Measurements from ENCODE around the gene MAPKAP1.

- TF ChIP-seq, protein P1, sequence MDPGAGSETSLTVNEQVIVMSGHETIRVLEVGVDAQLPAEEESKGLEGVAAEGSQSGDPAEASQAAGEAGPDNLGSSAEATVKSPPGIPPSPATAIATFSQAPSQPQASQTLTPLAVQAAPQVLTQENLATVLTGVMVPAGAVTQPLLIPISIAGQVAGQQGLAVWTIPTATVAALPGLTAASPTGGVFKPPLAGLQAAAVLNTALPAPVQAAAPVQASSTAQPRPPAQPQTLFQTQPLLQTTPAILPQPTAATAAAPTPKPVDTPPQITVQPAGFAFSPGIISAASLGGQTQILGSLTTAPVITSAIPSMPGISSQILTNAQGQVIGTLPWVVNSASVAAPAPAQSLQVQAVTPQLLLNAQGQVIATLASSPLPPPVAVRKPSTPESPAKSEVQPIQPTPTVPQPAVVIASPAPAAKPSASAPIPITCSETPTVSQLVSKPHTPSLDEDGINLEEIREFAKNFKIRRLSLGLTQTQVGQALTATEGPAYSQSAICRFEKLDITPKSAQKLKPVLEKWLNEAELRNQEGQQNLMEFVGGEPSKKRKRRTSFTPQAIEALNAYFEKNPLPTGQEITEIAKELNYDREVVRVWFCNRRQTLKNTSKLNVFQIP (CRISPR knock-in tag; IDR thresholded peaks at IDR 0.05; ENCODE audit: borderline replicate concordance, low read depth) = no peak
- TF ChIP-seq CSDC2 (CRISPR knock-in tag; IDR thresholded peaks at IDR 0.05) (peak; percentile 75; the same call in 1 of the 2 replicates), ARNTL (CRISPR knock-in tag; IDR thresholded peaks at IDR 0.05; ENCODE audit: borderline replicate concordance, low read depth) (no peak), ZNF70 (CRISPR knock-in tag; IDR thresholded peaks at IDR 0.05) (no peak), ZFP30 (CRISPR knock-in tag; IDR thresholded peaks at IDR 0.05) (no peak), PATZ1 (CRISPR knock-in tag; IDR thresholded peaks at IDR 0.05; ENCODE audit: borderline replicate concordance) (no peak), SNAI2 (CRISPR knock-in tag; IDR thresholded peaks at IDR 0.05) (no peak), RARB (CRISPR knock-in tag; IDR thresholded peaks at IDR 0.05) (no peak), ZFP3 (CRISPR knock-in tag; IDR thresholded peaks at IDR 0.05) (0 out of 2 replicates have a peak, but pooled peaks have one; percentile 30)
- TF ChIP-seq, protein P2, sequence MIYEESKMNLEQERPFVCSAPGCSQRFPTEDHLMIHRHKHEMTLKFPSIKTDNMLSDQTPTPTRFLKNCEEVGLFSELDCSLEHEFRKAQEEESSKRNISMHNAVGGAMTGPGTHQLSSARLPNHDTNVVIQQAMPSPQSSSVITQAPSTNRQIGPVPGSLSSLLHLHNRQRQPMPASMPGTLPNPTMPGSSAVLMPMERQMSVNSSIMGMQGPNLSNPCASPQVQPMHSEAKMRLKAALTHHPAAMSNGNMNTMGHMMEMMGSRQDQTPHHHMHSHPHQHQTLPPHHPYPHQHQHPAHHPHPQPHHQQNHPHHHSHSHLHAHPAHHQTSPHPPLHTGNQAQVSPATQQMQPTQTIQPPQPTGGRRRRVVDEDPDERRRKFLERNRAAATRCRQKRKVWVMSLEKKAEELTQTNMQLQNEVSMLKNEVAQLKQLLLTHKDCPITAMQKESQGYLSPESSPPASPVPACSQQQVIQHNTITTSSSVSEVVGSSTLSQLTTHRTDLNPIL (CRISPR knock-in tag; IDR thresholded peaks at IDR 0.05; ENCODE audit: low read depth) = no peak
These were observed 39.2 kb upstream of the MAPKAP1 start for GRCh38 chr9:125746017-125746773.
